DLD1 (cell line): Measurements from ENCODE around the gene HSPA14.
"Not testable (repeated sequence)": the region's sequence is repeated elsewhere in the genome, so short reads cannot be mapped to it uniquely, and the experiment has no call there.

Source experiments
- in situ Hi-C: cut with HindIII; loops from 2 replicates; pipeline ENCODE4 v1.10.0; 2017; ENCODE audit warnings: low sequenced_read_pairs

Gene HSPA14

GRCh38 chr10:14836208-14836607, 1.9 kb upstream of the HSPA14 start:
- in situ Hi-C loops = no loop called here

- in situ Hi-C loops = no loop called here
Measured at GRCh38 chr10:14837003-14837756, 926 bp upstream of the HSPA14 start.

- in situ Hi-C loops = no loop called here
Measured at GRCh38 chr10:14838582-14839304, 637 bp downstream of the HSPA14 start.

DNA sequence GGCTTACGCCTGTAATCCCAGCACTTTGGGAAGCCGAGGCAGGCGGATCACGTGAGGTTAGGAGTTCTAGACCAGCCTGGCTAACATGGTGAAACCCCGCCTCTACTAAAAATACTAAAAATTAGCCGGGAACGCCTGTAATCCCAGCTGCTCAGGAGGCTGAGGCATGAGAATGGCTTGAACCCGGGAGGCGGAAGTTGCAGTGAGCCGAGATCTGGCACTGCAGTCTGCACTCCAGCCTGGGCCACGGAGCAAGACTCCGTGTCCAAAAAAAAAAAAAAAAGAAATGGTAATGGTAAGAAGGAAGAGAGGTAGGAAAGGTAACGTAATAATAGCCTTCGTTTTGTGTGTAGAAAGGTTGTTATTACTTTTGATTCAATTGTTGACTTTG, 1.2 kb downstream of the HSPA14 start:
- in situ Hi-C loops = no loop called here

- in situ Hi-C loops = no loop called here
Measured at GRCh38 chr10:14840178-14840577, 2.1 kb downstream of the HSPA14 start.

DNA sequence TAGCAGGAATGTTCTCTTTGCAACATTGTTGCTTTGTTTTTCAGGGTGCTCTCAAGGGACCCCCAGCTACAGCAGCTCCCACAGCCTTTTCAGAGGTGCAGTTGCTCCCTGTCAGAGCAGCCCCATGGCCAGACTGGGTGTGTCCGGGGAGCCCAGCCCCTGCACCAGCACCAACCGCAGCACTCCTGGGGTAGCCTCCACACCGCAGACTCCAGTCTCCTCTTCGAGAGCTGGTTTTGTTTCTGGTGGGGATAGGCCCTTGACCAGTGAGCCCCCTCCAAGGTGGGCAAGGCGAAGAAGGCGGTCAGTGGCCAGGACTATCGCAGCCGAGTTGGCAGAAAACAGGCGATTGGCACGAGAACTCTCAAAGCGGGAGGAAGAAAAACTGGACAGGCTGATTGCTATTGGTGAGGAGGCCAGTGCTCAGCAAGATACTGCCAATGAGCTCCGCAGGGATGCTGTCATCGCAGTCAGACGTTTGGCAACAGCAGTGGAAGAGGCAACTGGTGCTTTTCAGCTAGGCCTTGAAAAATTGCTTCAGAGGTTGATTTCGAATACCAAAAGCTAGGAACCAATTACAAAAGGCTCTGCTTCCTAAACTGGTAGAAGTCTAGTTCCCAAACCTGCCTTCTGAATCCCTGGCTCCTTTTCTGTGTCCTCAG, 5.4 kb downstream of the HSPA14 start:
- in situ Hi-C loops = no loop called here

DNA sequence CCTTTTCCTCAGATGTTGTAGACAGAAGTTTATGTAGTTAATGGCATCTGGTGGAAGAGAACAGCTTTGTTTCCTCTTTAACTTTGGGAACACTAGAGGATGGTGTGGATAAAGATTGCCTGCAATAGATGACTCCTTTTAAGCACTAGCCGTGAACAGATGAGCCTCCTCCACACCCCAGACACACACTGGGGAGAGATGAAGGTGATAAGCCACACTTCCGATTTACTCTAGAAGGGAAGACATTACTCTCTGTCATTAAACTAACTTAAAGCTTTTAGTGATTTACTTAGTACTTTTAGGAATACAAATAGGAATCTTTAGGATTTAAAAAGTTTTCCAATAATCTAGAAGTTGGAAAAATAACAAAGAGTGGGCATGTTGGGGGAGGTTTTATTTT, 6.8 kb downstream of the HSPA14 start:
- in situ Hi-C loops = no loop called here

DNA sequence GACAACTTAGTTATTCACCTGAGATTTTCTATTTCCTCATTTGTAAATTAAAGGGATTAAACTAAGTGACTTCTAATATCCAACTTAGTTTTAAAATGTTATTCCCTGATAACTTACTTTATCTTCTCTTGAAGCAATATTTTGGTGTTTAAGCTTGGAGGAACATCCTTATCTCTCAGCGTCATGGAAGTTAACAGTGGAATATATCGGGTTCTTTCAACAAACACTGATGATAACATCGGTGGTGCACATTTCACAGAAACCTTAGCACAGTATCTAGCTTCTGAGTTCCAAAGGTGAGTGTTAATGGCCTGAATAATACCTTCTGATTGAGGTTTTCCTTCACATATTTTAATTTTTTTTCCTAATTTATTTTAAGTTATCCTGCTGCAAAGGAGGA, 14.1 kb downstream of the HSPA14 start:
- in situ Hi-C loops = no loop called here

DNA sequence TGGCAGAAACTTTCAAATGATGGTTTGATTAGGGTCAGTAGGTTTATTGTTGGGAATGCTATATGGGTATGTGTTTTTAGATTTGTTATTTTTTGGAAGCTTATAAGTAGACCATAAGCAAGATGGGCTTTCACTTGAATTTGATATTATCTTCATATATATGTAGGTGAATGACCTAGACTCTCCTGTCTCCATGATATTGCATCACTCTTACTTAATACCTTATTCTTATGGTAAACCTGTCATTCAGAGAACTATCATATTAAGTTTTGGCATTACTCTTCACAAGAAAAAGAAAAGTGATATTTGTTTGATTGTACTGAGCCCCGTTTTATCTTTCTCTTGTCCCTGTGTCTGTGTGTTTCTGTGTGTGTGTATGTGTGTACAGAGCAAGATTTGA, 17.3 kb downstream of the HSPA14 start:
- in situ Hi-C loops = no loop called here

GRCh38 chr10:14858338-14858960, 20.3 kb downstream of the HSPA14 start:
- in situ Hi-C loops = no loop called here

DNA sequence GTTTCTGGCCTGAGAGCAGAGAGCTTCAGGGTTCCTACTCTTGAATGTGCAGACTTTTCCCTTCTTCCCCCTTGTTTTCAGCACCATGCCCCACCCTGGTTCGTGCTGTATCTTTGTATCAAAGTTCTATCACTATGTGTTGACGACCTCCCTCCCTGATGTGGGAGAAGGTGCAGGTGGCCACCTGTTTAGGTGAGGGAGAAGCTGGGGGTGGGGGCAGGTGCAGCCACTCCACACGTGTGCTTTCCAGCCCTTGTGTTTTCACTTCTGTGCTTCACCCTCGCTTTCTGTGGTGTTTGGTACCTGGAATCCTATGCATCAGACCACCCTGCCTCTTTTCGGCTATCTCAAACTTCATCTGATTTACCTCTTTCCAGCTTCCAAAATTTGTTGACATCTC, 20.9 kb downstream of the HSPA14 start:
- in situ Hi-C loops = no loop called here

- in situ Hi-C loops = no loop called here
Measured at GRCh38 chr10:14859775-14860174, 21.7 kb downstream of the HSPA14 start.

DNA sequence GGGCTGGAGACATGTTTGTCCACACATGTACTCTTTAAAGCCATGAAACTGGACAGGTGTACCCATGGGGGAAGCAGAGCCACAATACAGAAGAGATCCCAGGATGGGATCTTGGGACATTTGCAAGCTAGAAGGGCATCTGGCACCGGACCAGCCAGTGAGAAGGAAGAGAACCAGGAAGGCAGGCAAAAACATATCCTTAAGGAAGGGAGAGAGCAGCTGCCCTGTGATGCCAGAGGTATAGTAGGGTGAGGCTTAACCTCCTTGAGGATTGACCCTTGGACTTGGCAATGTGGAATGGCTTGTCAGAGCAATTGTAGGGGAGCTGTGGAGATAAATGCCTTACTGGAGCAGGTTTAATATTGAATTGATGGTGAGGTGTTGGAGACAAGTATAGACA, 22.7 kb downstream of the HSPA14 start:
- in situ Hi-C loops = no loop called here

DNA sequence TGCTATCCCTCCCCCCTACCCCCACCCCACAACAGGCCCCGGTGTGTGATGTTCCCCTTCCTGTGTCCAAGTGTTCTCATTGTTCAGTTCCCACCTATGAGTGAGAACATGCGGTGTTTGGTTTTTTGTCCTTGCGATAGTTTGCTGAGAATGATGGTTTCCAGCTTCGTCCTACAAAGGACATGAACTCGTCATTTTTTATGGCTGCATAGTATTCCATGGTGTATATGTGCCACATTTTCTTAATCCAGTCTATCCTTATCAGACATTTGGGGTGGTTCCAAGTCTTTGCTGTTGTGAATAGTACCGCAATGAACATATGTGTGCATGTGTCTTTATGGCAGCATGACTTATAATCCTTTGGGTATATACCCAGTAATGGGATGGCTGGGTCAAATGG, 26.4 kb downstream of the HSPA14 start:
- in situ Hi-C loops = not testable (repeated sequence)

GRCh38 chr10:14864871-14865270, 26.8 kb downstream of the HSPA14 start:
- in situ Hi-C loops = not testable (repeated sequence)

- in situ Hi-C loops = no loop called here
Measured at GRCh38 chr10:14873090-14873760, 35.1 kb downstream of the HSPA14 start.

DNA sequence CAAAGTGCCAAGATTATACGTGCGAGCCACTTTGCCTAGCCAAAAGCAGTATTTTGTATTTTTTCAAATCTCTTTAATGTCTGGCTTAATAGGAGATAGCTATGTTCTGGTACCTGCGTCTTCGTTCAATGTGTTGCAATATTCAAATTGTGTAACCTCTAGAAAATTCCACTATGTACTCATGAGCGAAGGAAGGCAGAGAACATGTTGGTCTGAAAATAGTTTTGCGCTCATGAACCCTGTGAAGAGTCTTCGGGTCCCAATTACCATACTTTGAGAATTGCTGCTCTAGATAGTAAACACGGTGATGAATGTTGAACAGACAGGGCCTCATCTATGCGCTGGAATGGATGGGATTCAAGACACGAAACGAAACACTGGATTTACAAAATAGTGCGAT, 37.8 kb downstream of the HSPA14 start:
- in situ Hi-C loops = no loop called here

DNA sequence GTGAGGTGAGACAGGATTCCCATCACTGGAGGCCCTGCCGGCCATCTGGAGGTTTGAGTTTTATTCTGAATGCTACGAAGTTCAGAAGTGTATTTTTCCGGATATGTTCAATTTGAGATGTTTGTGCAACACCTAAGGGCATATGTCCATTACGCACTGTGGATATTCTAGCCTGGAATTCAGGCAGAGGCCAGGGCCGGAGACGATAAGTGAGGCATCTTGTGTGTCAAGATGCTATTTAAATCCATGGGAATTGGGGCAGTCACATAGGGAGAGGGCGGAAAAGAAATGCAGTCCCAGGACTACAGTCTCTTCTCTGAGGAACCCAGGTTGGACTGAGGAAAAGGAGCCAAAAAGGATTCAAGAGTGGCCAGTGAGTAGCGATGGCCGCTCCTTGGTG, 38.7 kb downstream of the HSPA14 start:
- in situ Hi-C loops = no loop called here

GRCh38 chr10:14878266-14879123, 40.4 kb downstream of the HSPA14 start, which contains the start of gene SUV39H2:
TSS of gene SUV39H2 (plus strand) at chr10:14878866. CDS start at chr10:14878889, 23 bp downstream.
- in situ Hi-C loops = no loop called here
